C4-2B (cell line): ENCODE results near the gene SSTR5.

Experiments used
- ZFX ChIP-seq: fragments of 450-650 bp; IDR thresholded peaks from 2 replicates; pipeline ENCODE4 v1.6.1; 2017
- TF ChIP-seq, protein P1 (sequence below): fragments of 450-650 bp; conservative IDR thresholded peaks from 2 replicates; pipeline ENCODE4 v1.5.1; 2017; ENCODE audit warnings: mild to moderate bottlenecking

DNA sequence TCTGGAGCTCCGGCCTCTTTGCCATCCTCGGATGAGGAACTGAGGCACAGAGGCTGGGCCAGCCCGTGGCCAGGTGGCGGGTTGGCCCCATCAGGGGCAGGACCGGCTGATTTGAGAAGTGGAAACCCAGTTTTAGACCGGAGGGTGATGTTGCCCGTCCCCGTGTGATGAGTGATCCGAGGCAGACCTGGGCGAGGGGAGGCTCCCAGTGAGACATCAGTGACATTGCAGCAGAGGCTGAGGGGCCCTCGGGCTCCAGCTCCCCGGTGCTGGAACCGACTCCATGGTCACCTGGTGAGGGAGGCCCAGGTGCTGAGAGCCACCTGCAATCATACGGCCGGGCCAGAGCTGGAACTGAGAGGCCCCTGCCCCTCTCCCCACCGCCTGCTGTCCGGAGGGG lies 53.5 kb downstream of the SSTR5 start:
- TF ChIP-seq, protein P1, sequence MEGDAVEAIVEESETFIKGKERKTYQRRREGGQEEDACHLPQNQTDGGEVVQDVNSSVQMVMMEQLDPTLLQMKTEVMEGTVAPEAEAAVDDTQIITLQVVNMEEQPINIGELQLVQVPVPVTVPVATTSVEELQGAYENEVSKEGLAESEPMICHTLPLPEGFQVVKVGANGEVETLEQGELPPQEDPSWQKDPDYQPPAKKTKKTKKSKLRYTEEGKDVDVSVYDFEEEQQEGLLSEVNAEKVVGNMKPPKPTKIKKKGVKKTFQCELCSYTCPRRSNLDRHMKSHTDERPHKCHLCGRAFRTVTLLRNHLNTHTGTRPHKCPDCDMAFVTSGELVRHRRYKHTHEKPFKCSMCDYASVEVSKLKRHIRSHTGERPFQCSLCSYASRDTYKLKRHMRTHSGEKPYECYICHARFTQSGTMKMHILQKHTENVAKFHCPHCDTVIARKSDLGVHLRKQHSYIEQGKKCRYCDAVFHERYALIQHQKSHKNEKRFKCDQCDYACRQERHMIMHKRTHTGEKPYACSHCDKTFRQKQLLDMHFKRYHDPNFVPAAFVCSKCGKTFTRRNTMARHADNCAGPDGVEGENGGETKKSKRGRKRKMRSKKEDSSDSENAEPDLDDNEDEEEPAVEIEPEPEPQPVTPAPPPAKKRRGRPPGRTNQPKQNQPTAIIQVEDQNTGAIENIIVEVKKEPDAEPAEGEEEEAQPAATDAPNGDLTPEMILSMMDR = no peak
- no peak for TF ChIP-seq ZFX
